T follicular helper cell (primary cell): ENCODE measurements around the gene ANXA6.
A peak's percentile ranks its signal among the peaks of the same experiment; 100 is the strongest.

Experiments
- DNase-seq: peaks from one replicate; pipeline ENCODE4 v3.0.0-alpha.2; 2020; ENCODE audit warnings: low read depth

The ANXA6 gene

DNA sequence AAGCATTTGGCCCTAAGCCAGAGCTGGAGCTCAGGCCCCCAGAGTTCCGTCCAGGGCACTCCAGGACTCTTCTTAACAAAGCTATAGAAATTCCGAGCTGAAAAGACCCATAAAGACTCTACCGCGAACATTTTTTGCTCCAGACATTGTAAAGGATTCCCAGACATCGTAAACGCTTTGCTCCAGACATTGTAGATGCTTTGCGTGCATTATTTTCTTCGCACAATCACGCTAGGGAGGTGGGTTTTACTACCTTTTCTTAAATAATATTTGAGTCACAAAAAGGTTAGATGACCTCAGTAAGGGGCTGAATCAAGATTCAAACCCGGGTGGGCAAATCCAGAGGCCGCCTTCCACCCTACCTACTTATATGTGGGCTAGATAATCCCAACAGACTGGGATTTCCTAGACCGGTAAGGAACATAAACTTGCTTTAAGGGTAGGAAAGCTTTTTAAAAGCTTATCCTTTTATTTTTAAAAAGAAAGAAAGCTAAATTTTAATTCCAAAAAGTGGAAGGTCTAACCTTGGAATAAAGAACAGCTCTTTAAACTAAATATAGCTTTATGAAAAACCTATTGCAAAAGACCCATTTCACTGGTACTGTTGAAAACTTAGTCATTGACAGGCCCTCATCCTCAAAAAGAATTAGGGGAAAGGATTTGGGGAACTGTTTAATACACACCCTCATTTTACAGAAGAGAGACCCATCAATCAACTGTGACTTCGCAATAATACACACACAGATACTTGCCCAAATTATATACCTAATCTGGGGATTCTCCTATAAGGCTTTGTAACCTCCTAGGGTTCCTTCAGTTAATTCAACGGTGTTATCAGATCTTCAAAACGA, 75.9 kb downstream of the ANXA6 start:
- DNase-seq: no peak

DNA sequence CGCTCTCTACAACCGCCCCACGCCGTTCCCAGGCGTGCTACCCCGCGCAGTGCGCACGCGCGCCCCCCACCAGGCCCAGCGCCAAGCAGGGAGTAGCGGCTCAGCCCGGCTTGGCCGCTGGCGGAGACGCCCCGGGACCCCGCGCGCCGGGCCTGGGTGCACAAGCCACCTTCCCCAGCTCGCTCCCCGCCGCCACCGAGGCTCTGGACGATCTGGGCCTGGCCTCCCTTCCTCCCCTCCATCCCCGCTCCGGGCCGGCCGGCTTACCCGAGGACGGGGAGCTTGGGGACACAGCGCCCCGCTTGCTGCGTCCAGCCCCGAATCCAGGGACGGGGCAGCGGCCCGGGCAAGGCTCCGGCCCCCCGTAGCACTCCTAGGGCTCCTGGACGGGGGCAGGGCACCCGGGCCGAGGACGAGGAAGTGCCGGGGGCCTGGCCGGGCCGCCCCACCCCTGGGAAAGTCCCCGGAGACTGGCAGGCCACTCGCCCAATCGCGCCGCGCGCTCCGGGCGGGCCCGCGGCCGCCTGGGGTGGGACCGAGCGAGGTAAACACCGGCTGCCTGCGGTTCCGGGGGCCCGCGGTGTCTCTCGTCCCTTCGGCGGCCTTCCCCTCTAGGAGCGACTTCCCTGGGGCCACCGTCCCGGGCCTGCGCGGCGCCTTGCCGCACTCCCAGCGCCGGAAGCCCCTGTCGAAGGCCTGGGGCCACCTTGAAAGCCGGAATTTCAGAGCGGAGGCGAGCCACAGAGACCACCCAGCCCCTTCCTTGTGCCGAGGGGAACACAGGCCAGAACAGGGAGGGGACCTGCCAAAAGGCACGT, 76.8 kb downstream of the ANXA6 start, which contains the start of gene TNIP1:
TNIP1 (minus strand) TSS at position 422 of the 818 bp plus-strand sequence. CDS start 15,939 bp downstream, outside the sequence.
- DNase-seq: peak; percentile 87

- no peak for DNase-seq
These were observed 77.6 kb downstream of the ANXA6 start for GRCh38 chr5:151079838-151080612.

- DNase-seq: peak; percentile 48
These were observed 78.9 kb downstream of the ANXA6 start for GRCh38 chr5:151078490-151079262.

GRCh38 chr5:151077967-151078366, 79.6 kb downstream of the ANXA6 start:
- no peak for DNase-seq

DNA sequence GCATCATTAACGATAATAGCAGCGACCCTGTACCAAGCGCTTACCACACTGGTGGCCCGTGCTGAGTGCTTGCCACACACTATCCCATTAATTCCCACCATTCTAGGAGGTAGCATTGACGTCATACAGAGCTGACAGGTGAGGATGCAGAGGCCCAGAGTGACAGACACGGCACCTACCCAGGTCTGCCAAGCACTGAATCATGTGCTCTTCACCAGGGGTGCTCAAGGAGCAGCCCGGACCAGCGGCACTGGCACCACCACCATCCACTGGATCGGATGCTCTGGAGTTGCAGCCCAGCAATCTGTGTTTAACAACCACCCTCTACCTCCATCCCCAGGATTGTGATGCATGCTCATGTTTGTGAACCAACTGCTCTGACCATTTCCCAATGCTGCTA, 80.2 kb downstream of the ANXA6 start:
- DNase-seq: no peak

- DNase-seq: no peak
These were observed 81.0 kb downstream of the ANXA6 start for GRCh38 chr5:151076616-151077015.

- DNase-seq: no peak
These were observed 81.8 kb downstream of the ANXA6 start for GRCh38 chr5:151075698-151076331.

DNA sequence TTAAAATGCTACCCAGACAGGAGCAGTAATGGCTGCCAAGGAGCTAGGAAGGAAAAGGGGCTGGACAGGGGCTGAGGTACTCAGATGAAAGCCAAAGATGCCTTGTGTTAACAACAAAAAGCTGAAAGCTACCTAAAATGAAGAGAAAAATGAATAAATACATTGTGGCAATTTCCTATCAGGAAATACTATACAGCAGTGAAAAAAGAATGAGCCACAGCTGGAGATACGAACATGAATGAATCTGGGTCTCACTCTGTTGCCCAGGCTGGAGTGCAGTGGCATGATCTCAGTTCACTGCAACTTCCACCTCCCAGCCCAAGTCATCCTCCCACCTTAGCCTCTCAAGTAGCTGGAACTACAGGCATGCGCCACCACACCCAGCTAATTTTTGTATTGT, 83.0 kb downstream of the ANXA6 start:
- no peak for DNase-seq

- no peak for DNase-seq
These were observed 84.3 kb downstream of the ANXA6 start for GRCh38 chr5:151073280-151073679.

GRCh38 chr5:151072630-151073025, 85.0 kb downstream of the ANXA6 start:
- DNase-seq: no peak

DNA sequence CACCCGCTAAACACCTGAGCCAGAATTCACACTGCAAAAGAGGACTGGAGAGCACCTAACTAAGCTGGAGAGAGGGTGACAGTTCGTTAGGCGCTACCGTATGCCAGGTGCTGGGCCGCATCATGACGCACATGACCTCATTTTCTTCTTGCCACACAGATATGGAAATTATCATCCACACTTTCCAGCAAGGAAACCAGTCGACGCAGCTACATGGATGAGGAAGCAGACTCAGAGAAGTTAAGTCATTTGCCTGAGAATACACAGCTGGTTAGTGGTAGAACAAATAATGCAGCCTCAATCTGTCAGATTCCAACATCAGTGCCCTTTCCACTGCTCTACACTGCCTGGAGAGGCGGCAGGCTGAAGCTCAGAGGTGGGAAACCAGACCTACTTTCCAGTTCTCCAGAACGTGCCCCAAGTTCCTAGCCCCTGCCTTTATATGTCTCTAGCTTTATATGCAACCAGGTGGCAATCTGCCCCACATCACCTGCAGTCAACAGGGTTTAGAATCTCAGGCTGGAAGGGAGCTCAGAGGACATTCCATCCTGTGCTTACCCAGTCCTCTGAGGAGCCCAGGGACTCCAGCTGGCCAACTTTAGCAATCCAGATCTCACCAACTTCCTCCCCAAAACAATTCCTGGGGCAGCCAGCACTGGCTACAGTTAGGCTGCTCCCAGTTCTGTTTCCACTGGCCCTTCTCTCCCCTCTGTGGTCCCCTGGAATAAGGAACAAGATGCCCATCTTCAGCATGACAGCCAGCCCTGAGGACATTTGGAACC, 85.5 kb downstream of the ANXA6 start:
- no peak for DNase-seq

DNA sequence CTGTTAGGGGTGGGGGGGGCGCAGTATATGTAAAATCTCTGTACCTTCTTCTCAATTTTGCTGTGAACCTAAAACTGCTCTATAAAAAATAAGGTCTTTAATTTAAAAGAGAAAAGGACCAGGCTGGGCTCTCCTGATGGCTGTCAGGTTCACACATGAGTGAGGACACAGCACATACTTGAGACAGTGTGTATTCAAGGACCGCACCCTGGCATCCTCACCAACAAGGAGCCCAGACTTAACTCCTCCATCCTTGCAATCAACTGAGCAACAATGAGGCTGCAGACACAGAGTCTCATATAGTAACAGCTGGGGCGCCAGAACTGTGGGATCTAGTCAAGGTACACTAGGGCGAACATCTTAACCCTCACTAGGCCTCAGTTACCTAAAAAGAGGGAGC, 86.6 kb downstream of the ANXA6 start:
- DNase-seq: no peak

GRCh38 chr5:151070449-151070848, 87.1 kb downstream of the ANXA6 start:
- DNase-seq: no peak

- no peak for DNase-seq
These were observed 89.0 kb downstream of the ANXA6 start for GRCh38 chr5:151068433-151069197.

DNA sequence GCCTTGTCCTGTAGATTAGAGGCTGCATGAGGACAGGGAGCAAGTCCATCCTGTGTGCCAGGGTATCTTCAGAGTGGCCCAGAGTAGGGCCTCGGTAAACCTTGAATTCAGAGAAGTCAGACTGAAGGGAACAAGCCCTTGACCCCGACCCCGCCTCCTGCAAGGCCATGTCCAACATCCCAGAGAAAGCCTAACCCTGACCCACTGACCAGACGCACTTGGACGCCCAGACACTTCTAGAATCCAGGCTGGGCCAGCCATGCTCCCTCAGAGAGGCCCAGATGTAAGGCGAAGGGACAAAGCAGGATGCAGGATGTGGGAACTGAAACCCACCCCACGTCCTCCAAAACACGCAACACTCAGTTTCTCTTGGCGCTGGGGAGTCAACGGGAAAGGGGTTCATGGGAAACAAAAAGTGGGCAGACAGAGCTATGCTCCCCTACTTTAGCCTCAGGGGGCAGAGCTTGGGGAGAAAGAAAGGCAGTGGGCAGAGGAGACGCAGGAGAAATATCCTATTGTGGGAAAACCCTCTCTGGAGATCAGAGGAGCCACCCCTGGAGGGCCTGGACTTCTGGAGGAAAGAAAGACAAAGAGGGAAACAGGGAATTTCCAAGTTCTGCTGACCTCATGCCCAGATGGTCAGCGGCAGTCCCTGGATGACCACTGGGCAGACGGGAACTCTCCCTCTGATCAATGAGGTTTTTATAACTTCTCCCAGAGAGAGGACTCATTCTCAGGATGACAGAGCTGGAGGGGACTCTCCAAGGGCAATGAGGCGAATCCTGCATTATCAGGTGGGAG, 89.7 kb downstream of the ANXA6 start:
- DNase-seq: no peak

- no peak for DNase-seq
These were observed 90.7 kb downstream of the ANXA6 start for GRCh38 chr5:151066920-151067319.

- DNase-seq: no peak
These were observed 92.0 kb downstream of the ANXA6 start for GRCh38 chr5:151065609-151066008.
